HepG2 (cell line): ENCODE results near the gene CHMP1A. TPM values are rescaled to one million over a fixed set of nuclear protein-coding genes. Genes with fewer than 3 reads are reported as not detected.
A peak's percentile ranks its signal among the peaks of the same experiment; 100 is the strongest.

ENCODE experiments used
- AHDC1 ChIP-seq: sonication (generic); formaldehyde crosslinking; IDR thresholded peaks from 2 replicates; pipeline ENCODE4 v1.5.1; 2020; ENCODE audit warnings: mild to moderate bottlenecking, missing genetic modification reagents, borderline replicate concordance
- CSRNP1 ChIP-seq: sonication (generic); formaldehyde crosslinking; IDR thresholded peaks from 2 replicates; pipeline ENCODE4 v1.8.1; 2023; ENCODE audit warnings: mild to moderate bottlenecking, missing genetic modification reagents
- FOXP4 ChIP-seq: sonication (generic); formaldehyde crosslinking; IDR thresholded peaks from 2 replicates; pipeline ENCODE4 v1.4.0; 2020; ENCODE audit warnings: missing genetic modification reagents
- IKZF5 ChIP-seq: IDR thresholded peaks from 2 replicates; pipeline ENCODE4 v1.6.1; 2018; ENCODE audit warnings: missing genetic modification reagents, mild to moderate bottlenecking, missing compliant biosample characterization
- KLF12 ChIP-seq: sonication (generic); formaldehyde crosslinking; IDR thresholded peaks from 2 replicates; pipeline ENCODE4 v1.4.0; 2020; ENCODE audit warnings: missing genetic modification reagents, borderline replicate concordance
- KMT2B ChIP-seq: IDR thresholded peaks from 2 replicates; pipeline ENCODE4 v1.6.1; 2016; ENCODE audit warnings: missing genetic modification reagents, missing compliant biosample characterization
- MLX ChIP-seq: IDR thresholded peaks from 2 replicates; pipeline ENCODE4 v1.6.1; 2016
- PHF8 ChIP-seq: sonication (generic); formaldehyde crosslinking; IDR thresholded peaks from 2 replicates; pipeline ENCODE4 v1.5.0; 2020; ENCODE audit warnings: missing genetic modification reagents
- RBM39 ChIP-seq: fragments of 200-400 bp; formaldehyde crosslinking; IDR thresholded peaks from one replicate; pipeline ENCODE4 v1.6.1; 2018; ENCODE audit warnings: antibody characterized with exemption, mild to moderate bottlenecking, low read depth, low read length; ENCODE audit not compliant: poor library complexity, severe bottlenecking
- SNAPC5 ChIP-seq: sonication (generic); formaldehyde crosslinking; IDR thresholded peaks from 2 replicates; pipeline ENCODE4 v1.8.1; 2023; ENCODE audit warnings: mild to moderate bottlenecking, missing genetic modification reagents, borderline replicate concordance
- SSRP1 ChIP-seq: IDR thresholded peaks from 2 replicates; pipeline ENCODE4 v1.6.1; 2016; ENCODE audit warnings: control low read depth
- TCF7 ChIP-seq: sonication (generic); IDR thresholded peaks from 2 replicates; pipeline ENCODE4 v1.6.1; 2016; ENCODE audit warnings: antibody characterized with exemption, low read depth
- THYN1 ChIP-seq: sonication (generic); formaldehyde crosslinking; IDR thresholded peaks from 2 replicates; pipeline ENCODE4 v1.8.1; 2023; ENCODE audit warnings: low read depth, mild to moderate bottlenecking, moderate library complexity, missing genetic modification reagents, borderline replicate concordance
- ZKSCAN1 ChIP-seq: fragments of 150-350 bp; IDR thresholded peaks from 2 replicates; pipeline ENCODE4 v1.6.1; 2014; ENCODE audit warnings: low read length
- ZNF24 ChIP-seq: fragments of 450-650 bp; IDR thresholded peaks from 2 replicates; pipeline ENCODE4 v1.6.1; 2017; ENCODE audit warnings: antibody characterized with exemption, mild to moderate bottlenecking
- ZNF3 ChIP-seq: IDR thresholded peaks from 2 replicates; pipeline ENCODE4 v1.7.0; 2017; ENCODE audit warnings: inconsistent platforms
- ZNF619 ChIP-seq: sonication (generic); formaldehyde crosslinking; IDR thresholded peaks from 2 replicates; pipeline ENCODE4 v1.4.0; 2020; ENCODE audit warnings: mild to moderate bottlenecking, missing genetic modification reagents
- ZNF775 ChIP-seq: sonication (generic); formaldehyde crosslinking; IDR thresholded peaks from 2 replicates; pipeline ENCODE4 v1.4.0; 2020; ENCODE audit warnings: missing genetic modification reagents, mild to moderate bottlenecking, moderate library complexity, borderline replicate concordance
- polyA plus RNA-seq, 8 experiments: library from polyadenylated mRNA; depleted of rRNA in 3 of 8; stranded (reverse) in 7 of 8; unstranded in 1 of 8; fragments of >200 nt; fragmentation: Illumina TruSeq in 4 of 8; extraction: Trizol in 4 of 8; gene quantifications; 2 replicates each; pipeline versions ENCODE4 v1.2.1 to v1.2.3, GENCODE V29; 2011 to 2016; ENCODE audit warnings: low read depth in 4 of 8, missing spikeins in 1 of 8, mixed read lengths in 1 of 8; ENCODE audit not compliant: insufficient read depth in 1 of 8
- total RNA-seq, 5 experiments: library from RNA; depleted of rRNA; stranded (reverse); fragments of >200 nt; fragmentation: Illumina TruSeq; extraction: Trizol; gene quantifications; 2 replicates each; pipeline ENCODE4 v1.2.3, GENCODE V29; 2016; ENCODE audit warnings: low read depth in 1 of 5

Gene CHMP1A
- total and polyA plus RNA-seq, 2 of the 13 experiments (the other 11 are each of a cell fraction or from before 2014, with no cell fraction given), result 69.4 to 73.3 TPM

GRCh38 chr16:89695086-89695874 lies 37.8 kb upstream of the CHMP1A start (continued):
- TF ChIP-seq IKZF5 (CRISPR knock-in tag) (peak; percentile 39; the same call in 1 of the 2 replicates), KLF12 (CRISPR knock-in tag) (no peak; the same call in 1 of the 2 replicates), ZNF619 (CRISPR knock-in tag) (0 out of 2 replicates have a peak, but pooled peaks have one; percentile 38), PHF8 (CRISPR knock-in tag) (no peak), ZKSCAN1 (no peak), THYN1 (CRISPR knock-in tag) (no peak), RBM39 (peak; percentile 62), AHDC1 (CRISPR knock-in tag) (no peak), MLX (CRISPR knock-in tag) (no peak), CSRNP1 (CRISPR knock-in tag) (peak; percentile 93), KMT2B (CRISPR knock-in tag) (no peak), SSRP1 (CRISPR knock-in tag) (no peak; the same call in 1 of the 2 replicates), ZNF775 (CRISPR knock-in tag) (no peak), SNAPC5 (0 out of 2 replicates have a peak, but pooled peaks have one; percentile 16), ZNF3 (CRISPR knock-in tag) (peak; percentile 80; the same call in 1 of the 2 replicates), ZNF24 (no peak), TCF7 (no peak), FOXP4 (0 out of 2 replicates have a peak, but pooled peaks have one; percentile 37)
